PC-9 (cell line): ENCODE data around the gene LSS. TPM values are rescaled to one million over a fixed set of nuclear protein-coding genes. Genes with fewer than 3 reads are reported as not detected.

Experiments used
- BruUV-seq: library from RNA; stranded (reverse); fragments of 400-500 nt; replicated peaks from 2 replicates; lab custom pipeline; 2021; lab: Mats Ljungman, UMichigan
- CTCF ChIA-PET: fragments of 300-600 bp; sonication (Branson Sonifier 250); formaldehyde crosslinking; loops from one replicate; lab custom pipeline; 2022; ENCODE audit warnings: antibody characterized with exemption; lab: Charles Lee
- POLR2A ChIA-PET: fragments of 300-600 bp; sonication (Branson Sonifier 250); formaldehyde crosslinking; loops from one replicate; lab custom pipeline; 2022; ENCODE audit warnings: antibody characterized with exemption; ENCODE audit not compliant: unreplicated experiment; lab: Charles Lee
- DNase-seq, 2 experiments: peaks; one replicate each; pipeline versions ENCODE4 v3.0.0 to v3.0.0-alpha.2; 2015 to 2022; ENCODE audit warnings: mixed read lengths in 1 of 2
- H2AFZ ChIP-seq: fragments of 200-600 bp; sonication (generic); 2 replicates; pipeline ENCODE4 v1.8.1; 2017; ENCODE audit warnings: antibody characterized with exemption
- H3F3A ChIP-seq: fragments of 200-600 bp; sonication (generic); 2 replicates; pipeline ENCODE4 v1.8.1; 2017; ENCODE audit warnings: antibody characterized with exemption, mild to moderate bottlenecking, low read depth; ENCODE audit not compliant: insufficient read depth
- H3K27ac ChIP-seq: fragments of 200-600 bp; sonication (generic); 2 replicates; pipeline ENCODE4 v1.6.1; 2016; ENCODE audit warnings: mixed run types
- H3K27me3 ChIP-seq: fragments of 200-600 bp; sonication (generic); 2 replicates; pipeline ENCODE4 v1.6.1; 2016; ENCODE audit warnings: low read depth, mixed run types; ENCODE audit not compliant: insufficient read depth
- H3K36me3 ChIP-seq: fragments of 200-600 bp; sonication (generic); 2 replicates; pipeline ENCODE4 v1.6.1; 2016; ENCODE audit warnings: low read depth, mixed run types
- H3K4me1 ChIP-seq: fragments of 200-600 bp; sonication (generic); replicated peaks from 2 replicates; pipeline ENCODE4 v1.6.1; 2016; ENCODE audit warnings: mixed run types; ENCODE audit not compliant: insufficient read depth
- H3K4me2 ChIP-seq: fragments of 200-600 bp; sonication (generic); 2 replicates; pipeline ENCODE4 v1.6.1; 2017; ENCODE audit warnings: mixed run types
- H3K4me3 ChIP-seq: fragments of 200-600 bp; sonication (generic); 2 replicates; pipeline ENCODE4 v1.6.1; 2016; ENCODE audit warnings: mixed run types
- H3K79me2 ChIP-seq: fragments of 200-600 bp; sonication (generic); 2 replicates; pipeline ENCODE4 v1.6.1; 2017; ENCODE audit warnings: low read depth, mixed run types
- H3K9me2 ChIP-seq: fragments of 200-600 bp; sonication (generic); 2 replicates; pipeline ENCODE4 v1.8.1; 2017; ENCODE audit warnings: mild to moderate bottlenecking; ENCODE audit not compliant: insufficient read depth
- H3K9me3 ChIP-seq: fragments of 200-600 bp; sonication (generic); 2 replicates; pipeline ENCODE4 v1.8.1; 2016; ENCODE audit warnings: low read depth; ENCODE audit not compliant: insufficient read depth
- H4K20me1 ChIP-seq: fragments of 200-600 bp; sonication (generic); 2 replicates; pipeline ENCODE4 v1.8.1; 2017; ENCODE audit not compliant: insufficient read depth
- CTCF ChIP-seq: fragments of 200-600 bp; sonication (generic); conservative IDR thresholded peaks from 2 replicates; pipeline ENCODE4 v1.6.1; 2017; ENCODE audit warnings: mixed run types, antibody characterized with exemption, mild to moderate bottlenecking, moderate library complexity
- EZH2 ChIP-seq: fragments of 200-600 bp; sonication (generic); IDR thresholded peaks from 2 replicates; pipeline ENCODE4 v1.8.0; 2017; ENCODE audit warnings: antibody characterized with exemption, low read depth
- intact Hi-C: fragments of 100-400 bp; cut with micrococcal nuclease; formaldehyde crosslinking; loops from one replicate; pipeline ENCODE4 v1.10.0; 2022; ENCODE audit not compliant: unreplicated experiment
- total RNA-seq: library from RNA; stranded (reverse); gene quantifications from 2 replicates; pipeline ENCODE4 v1.2.3, GENCODE V29; 2021

The LSS gene
- total RNA-seq, 1 experiment from 2014 or later = 92.3 TPM

- TF ChIP-seq EZH2 (no peak), CTCF (no peak)
- Histone ChIP-seq H4K20me1 (no peaks in the 10 kb centered on the region), H3K36me3 (no peaks in the 10 kb centered on the region), H3K9me3 (no peaks in the 10 kb centered on the region), H3K4me2 (no peak overlapping the region), H3K79me2 (no peaks in the 10 kb centered on the region), H3K27ac (no peak overlapping the region), H3K4me1 (no peaks in the 10 kb centered on the region), H2AFZ (no peak overlapping the region), H3K9me2 (no peaks in the 10 kb centered on the region), H3F3A (no peaks in the 10 kb centered on the region), H3K27me3 (no peaks in the 10 kb centered on the region), H3K4me3 (no peak overlapping the region)
- intact Hi-C loops = no loop called here
- POLR2A ChIA-PET = no interaction called here
- no peak for DNase-seq
- no TSS peak for BruUV-seq
- CTCF ChIA-PET = no interaction called here
Observed at GRCh38 chr21:46194374-46195334, 33.9 kb downstream of the LSS start.

GRCh38 chr21:46193829-46194373 lies 34.7 kb downstream of the LSS start:
- intact Hi-C loops = no loop called here
- DNase-seq = no peak
- Histone ChIP-seq H3F3A (peaks cover 2% of the 10 kb centered on the region; the same call in 1 of the 2 replicates), H3K9me3 (no peaks in the 10 kb centered on the region), H3K36me3 (no peaks in the 10 kb centered on the region), H3K4me1 (peaks cover 5% of the 10 kb centered on the region), H3K27ac (no peak overlapping the region), H3K4me3 (no peak overlapping the region), H3K79me2 (no peaks in the 10 kb centered on the region), H3K9me2 (no peaks in the 10 kb centered on the region), H3K4me2 (no peak overlapping the region), H3K27me3 (no peaks in the 10 kb centered on the region), H4K20me1 (no peaks in the 10 kb centered on the region), H2AFZ (no peak overlapping the region)
- TF ChIP-seq EZH2 (no peak), CTCF (no peak)
- ChIA-PET CTCF (no interaction called here), POLR2A (no interaction called here)
- BruUV-seq = no TSS peak

GRCh38 chr21:46191686-46192575 lies 36.6 kb downstream of the LSS start:
- peaks cover 11% of the 10 kb centered on the region for H3F3A ChIP-seq
- no peaks in the 10 kb centered on the region for H3K9me2 ChIP-seq
- BruUV-seq = no TSS peak
- intact Hi-C loops = no loop called here
- H4K20me1 ChIP-seq = peaks cover 3% of the 10 kb centered on the region; the same call in 1 of the 2 replicates
- H3K9me3 ChIP-seq = no peaks in the 10 kb centered on the region
- H2AFZ ChIP-seq = no peak overlapping the region
- TF ChIP-seq CTCF = no peak
- no peak for TF ChIP-seq EZH2
- H3K27ac ChIP-seq = no peak overlapping the region
- no peak overlapping the region for H3K4me2 ChIP-seq
- H3K4me1 ChIP-seq = peaks cover 16% of the 10 kb centered on the region
- no peak for DNase-seq
- no peaks in the 10 kb centered on the region for H3K27me3 ChIP-seq
- no peaks in the 10 kb centered on the region for H3K79me2 ChIP-seq
- H3K4me3 ChIP-seq = no peak overlapping the region
- ChIA-PET POLR2A (no interaction called here), CTCF (no interaction called here)
- H3K36me3 ChIP-seq = no peaks in the 10 kb centered on the region
